Measurements from ENCODE around the gene ABCB8. TPM values are rescaled to one million over a fixed set of nuclear protein-coding genes. Genes with fewer than 3 reads are reported as not detected.

ABCB8 gene
- total and polyA plus RNA-seq, 9 of the 15 experiments (the other 6 are each of a cell fraction or from before 2014, with no cell fraction given) = 7.6 to 106 (median 36.3) TPM

DNA sequence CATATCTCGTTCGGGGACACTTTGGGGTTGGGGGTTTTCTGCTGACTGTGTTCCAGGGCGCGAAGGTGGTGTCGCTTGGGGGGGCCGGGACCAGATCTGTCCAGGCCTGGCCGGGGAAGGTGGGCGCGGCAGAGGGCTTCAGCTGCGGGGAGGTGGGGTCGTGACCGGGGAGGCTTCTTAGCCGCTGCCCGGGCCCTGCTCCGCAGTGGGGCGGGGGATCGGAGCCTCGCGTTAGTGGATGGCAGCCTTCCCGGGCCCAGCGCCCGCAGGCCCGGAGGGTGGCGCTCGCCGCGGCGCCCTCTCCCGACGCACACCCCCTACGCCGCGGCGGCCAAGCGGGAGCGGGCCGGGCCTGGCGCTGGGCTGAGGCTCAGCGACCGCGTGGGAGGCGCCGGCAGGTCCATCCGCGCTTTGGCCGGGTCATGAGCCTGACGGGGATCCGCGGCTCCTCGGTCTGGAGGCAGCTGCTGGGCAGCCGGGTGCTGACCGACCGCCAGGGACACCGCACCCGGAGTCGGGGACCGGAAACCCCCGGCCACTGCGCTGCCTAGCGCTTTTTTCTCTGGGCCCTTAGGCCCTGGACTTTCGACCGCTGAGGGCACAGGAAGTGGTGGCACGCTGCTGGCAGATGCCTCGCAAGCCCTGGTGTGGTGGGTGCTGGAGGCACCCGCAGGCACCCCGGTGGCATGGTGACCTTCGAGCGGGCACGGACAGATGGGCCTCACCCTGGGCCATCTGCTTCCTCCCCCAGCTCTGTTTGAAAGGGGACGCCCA lies 59.2 kb downstream of the ABCB8 start (continued):
- TF ChIP-seq PHF8 (IDR thresholded peaks at IDR 0.05; ENCODE audit: borderline replicate concordance, low read length) (peak; percentile 42; the same call in 1 of the 2 replicates), ATF1 (CRISPR knock-in tag; IDR thresholded peaks at IDR 0.05) (no peak), ATF1 (tag; IDR thresholded peaks at IDR 0.05) (peak; percentile 75), KLF10 (CRISPR knock-in tag; IDR thresholded peaks at IDR 0.05) (no peak), ZC3H4 (CRISPR knock-in tag; IDR thresholded peaks at IDR 0.05; ENCODE audit: borderline replicate concordance) (no peak), FOS (IDR thresholded peaks at IDR 0.05; ENCODE audit: extremely low read depth, insufficient read length) (no peak), ZNF561 (CRISPR knock-in tag; conservative IDR thresholded peaks at IDR 0.05) (no peak), ZNF232 (CRISPR knock-in tag; IDR thresholded peaks at IDR 0.05) (no peak), HCFC1 (IDR thresholded peaks at IDR 0.05; ENCODE audit: low read depth, low read length) (peak; percentile 58), MAX (CRISPR knock-in tag; IDR thresholded peaks at IDR 0.05) (peak; percentile 2; the same call in 1 of the 2 replicates), MXI1 (IDR thresholded peaks at IDR 0.05; ENCODE audit: low read depth, low read length) (no peak), YY1 (IDR thresholded peaks at IDR 0.05; ENCODE audit: borderline replicate concordance in 1 of 3, control insufficient read depth in 1 of 3, extremely low read depth in 1 of 3, insufficient read depth in 3 of 3, insufficient read length in 1 of 3, insufficient replicate concordance in 2 of 3, low read depth in 1 of 3, low read length in 2 of 3) (peak in 2 of 3 experiments; percentile 65 to 69), TAF7 (tag; IDR thresholded peaks at IDR 0.05) (no peak), ARHGAP35 (IDR thresholded peaks at IDR 0.05; ENCODE audit: partially characterized antibody) (peak; percentile 64), AFF1 (IDR thresholded peaks at IDR 0.05; ENCODE audit: low read depth in 1 of 2, partially characterized antibody in 2 of 2) (no peak), PHF20 (IDR thresholded peaks at IDR 0.05; ENCODE audit: partially characterized antibody) (peak; percentile 39), MLX (CRISPR knock-in tag; conservative IDR thresholded peaks at IDR 0.05) (0 out of 4 replicates have a peak, but pooled peaks of 1 of the 2 experiments have one; percentile 70), CBFB (CRISPR knock-in tag; IDR thresholded peaks at IDR 0.05) (0 out of 2 replicates have a peak, but pooled peaks have one; percentile 23), MAFF (IDR thresholded peaks at IDR 0.05; ENCODE audit: low read length) (no peak), CXXC5 (CRISPR knock-in tag; IDR thresholded peaks at IDR 0.05) (peak; percentile 87)
- TF ChIP-seq, protein P1, sequence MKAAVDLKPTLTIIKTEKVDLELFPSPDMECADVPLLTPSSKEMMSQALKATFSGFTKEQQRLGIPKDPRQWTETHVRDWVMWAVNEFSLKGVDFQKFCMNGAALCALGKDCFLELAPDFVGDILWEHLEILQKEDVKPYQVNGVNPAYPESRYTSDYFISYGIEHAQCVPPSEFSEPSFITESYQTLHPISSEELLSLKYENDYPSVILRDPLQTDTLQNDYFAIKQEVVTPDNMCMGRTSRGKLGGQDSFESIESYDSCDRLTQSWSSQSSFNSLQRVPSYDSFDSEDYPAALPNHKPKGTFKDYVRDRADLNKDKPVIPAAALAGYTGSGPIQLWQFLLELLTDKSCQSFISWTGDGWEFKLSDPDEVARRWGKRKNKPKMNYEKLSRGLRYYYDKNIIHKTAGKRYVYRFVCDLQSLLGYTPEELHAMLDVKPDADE (conservative IDR thresholded peaks at IDR 0.05; ENCODE audit: control insufficient read depth, low read depth, low read length) = peak; percentile 49; the same call in 1 of the 2 replicates

Data from K562 (cell line).